ENCODE results near the gene GRIN1.

DNA sequence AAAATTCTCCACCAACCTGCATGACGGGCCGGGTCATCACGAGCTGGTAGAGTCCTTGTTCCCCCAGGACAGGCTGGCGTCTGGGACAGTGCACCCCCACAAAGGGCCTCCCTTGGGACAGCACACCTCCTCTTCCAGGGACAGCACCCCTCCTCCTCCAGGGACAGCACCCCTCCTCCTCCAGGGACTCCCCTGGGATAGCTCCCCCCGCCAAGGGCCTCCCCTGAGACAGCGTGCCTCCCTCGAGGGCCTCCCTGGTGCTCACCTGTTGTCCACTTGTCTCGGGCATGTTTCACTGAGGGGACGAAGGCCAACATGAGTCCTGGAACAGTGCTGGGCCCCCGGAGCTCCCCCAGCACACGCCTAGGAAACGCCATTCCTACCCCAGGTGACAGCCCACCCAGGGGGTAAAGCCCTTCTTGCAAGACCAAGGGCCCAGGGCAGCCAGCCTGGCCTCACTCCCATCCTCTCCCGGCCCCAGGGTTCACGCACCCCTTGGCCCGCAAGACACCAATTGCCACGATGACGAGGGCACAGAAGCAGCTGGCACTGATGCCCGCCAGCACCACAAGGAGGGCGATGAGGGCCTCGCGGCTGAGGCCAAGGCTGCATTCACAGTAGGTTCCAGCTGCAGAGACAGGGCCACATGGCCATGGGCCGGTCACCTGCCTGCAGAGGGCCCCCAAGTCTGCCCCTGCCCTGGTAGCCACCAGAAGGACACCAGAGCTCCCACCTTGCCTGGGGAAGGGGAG is 32.4 kb downstream of the GRIN1 start:
- TF ChIP-seq, protein P1, sequence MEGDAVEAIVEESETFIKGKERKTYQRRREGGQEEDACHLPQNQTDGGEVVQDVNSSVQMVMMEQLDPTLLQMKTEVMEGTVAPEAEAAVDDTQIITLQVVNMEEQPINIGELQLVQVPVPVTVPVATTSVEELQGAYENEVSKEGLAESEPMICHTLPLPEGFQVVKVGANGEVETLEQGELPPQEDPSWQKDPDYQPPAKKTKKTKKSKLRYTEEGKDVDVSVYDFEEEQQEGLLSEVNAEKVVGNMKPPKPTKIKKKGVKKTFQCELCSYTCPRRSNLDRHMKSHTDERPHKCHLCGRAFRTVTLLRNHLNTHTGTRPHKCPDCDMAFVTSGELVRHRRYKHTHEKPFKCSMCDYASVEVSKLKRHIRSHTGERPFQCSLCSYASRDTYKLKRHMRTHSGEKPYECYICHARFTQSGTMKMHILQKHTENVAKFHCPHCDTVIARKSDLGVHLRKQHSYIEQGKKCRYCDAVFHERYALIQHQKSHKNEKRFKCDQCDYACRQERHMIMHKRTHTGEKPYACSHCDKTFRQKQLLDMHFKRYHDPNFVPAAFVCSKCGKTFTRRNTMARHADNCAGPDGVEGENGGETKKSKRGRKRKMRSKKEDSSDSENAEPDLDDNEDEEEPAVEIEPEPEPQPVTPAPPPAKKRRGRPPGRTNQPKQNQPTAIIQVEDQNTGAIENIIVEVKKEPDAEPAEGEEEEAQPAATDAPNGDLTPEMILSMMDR (conservative IDR thresholded peaks at IDR 0.05; ENCODE audit: low read length): no peak
- no peak for TF ChIP-seq EZH2phosphoT487 (IDR thresholded peaks at IDR 0.05; ENCODE audit: borderline replicate concordance, low read depth, low read length)
